ENCODE results near the gene OSER1. TPM values are rescaled to one million over a fixed set of nuclear protein-coding genes. Genes with fewer than 3 reads are reported as not detected.

Gene OSER1
- total RNA-seq, 4 donors from 2014 or later, result 16.1 to 62.2 (median 25.0) TPM

DNA sequence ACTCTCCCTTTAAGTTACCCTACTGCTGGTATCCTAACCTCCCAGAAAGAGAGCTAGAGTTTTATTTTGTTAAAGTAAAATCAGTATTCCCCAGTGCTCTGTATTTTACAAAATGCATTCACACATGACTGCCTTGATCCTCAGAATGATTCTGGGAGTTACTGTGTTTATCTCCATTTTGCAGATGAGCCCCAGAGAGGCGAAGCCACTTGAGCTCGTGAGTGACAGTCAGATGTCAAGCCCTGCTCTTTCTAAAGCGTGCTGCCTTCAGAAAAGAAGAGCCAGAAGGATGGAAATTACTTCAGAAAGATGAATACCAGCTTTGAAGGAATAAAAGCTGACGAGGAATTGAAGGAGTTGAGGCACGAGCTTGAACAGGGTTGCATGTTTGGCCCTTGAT lies 14.1 kb upstream of the OSER1 start:
- no peak overlapping the region for H3K27ac ChIP-seq
- 80 to 84% methylated on average over 5 of the region's 5 CpGs for WGBS, 2 donors
- intact Hi-C loops (cut with DNase I), result no loop called here

DNA sequence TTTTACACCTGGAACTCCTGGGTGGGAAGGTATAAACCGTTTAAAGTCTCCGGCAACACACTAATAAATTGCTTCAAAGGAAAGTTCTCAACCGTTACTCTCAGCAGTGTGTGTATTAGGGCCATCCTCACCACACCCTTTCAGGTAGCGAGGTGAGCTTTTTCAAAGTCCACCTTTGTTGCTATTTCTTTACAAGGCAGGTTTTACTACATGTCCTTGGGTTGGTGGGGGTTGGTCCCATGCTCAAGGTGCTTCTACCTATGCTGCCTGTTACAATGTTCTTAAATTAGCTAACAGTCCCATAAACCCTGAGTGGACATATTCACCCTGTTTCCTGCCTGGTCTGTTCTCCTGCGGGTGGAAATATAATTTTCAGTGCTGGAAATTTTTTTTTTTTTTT lies 13.2 kb upstream of the OSER1 start:
- no peaks in the 10 kb centered on the region for H3K27me3 ChIP-seq
- H3K4me1 ChIP-seq, result no peaks in the 10 kb centered on the region
- DNase-seq, result no peak
- 79 to 81% methylated on average over 5 of the region's 5 CpGs for WGBS, 2 donors
- no peak overlapping the region for H3K4me3 ChIP-seq
- intact Hi-C loops (cut with DNase I), result no loop called here
- H3K9me3 ChIP-seq, result no peaks in the 10 kb centered on the region
- no peak overlapping the region for H3K27ac ChIP-seq
- TF ChIP-seq, protein P1, sequence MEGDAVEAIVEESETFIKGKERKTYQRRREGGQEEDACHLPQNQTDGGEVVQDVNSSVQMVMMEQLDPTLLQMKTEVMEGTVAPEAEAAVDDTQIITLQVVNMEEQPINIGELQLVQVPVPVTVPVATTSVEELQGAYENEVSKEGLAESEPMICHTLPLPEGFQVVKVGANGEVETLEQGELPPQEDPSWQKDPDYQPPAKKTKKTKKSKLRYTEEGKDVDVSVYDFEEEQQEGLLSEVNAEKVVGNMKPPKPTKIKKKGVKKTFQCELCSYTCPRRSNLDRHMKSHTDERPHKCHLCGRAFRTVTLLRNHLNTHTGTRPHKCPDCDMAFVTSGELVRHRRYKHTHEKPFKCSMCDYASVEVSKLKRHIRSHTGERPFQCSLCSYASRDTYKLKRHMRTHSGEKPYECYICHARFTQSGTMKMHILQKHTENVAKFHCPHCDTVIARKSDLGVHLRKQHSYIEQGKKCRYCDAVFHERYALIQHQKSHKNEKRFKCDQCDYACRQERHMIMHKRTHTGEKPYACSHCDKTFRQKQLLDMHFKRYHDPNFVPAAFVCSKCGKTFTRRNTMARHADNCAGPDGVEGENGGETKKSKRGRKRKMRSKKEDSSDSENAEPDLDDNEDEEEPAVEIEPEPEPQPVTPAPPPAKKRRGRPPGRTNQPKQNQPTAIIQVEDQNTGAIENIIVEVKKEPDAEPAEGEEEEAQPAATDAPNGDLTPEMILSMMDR (IDR thresholded peaks at IDR 0.05), result no peak
- no peak for TF ChIP-seq POLR2A (IDR thresholded peaks at IDR 0.05)
- H3K36me3 ChIP-seq, result no peaks in the 10 kb centered on the region

More for the DNA sequence above, 14.1 kb upstream of the OSER1 start:
- TF ChIP-seq, protein P1 (IDR thresholded peaks at IDR 0.05), result no peak
- TF ChIP-seq POLR2A (IDR thresholded peaks at IDR 0.05), result no peak
- DNase-seq, result no peak
- Histone ChIP-seq H3K36me3 (no peaks in the 10 kb centered on the region), H3K4me3 (no peak overlapping the region), H3K27me3 (no peaks in the 10 kb centered on the region), H3K9me3 (no peaks in the 10 kb centered on the region), H3K4me1 (no peaks in the 10 kb centered on the region)

- Histone ChIP-seq H3K27ac (no peak overlapping the region), H3K9me3 (no peaks in the 10 kb centered on the region), H3K36me3 (no peaks in the 10 kb centered on the region), H3K4me1 (peaks cover 0 to 2% (median 0%) of the 10 kb centered on the region in 3 donors), H3K27me3 (no peaks in the 10 kb centered on the region), H3K4me3 (no peak overlapping the region)
- no peak for DNase-seq
- WGBS, 2 donors, result 54 to 63% methylated on average over 6 to 7 of the region's 7 CpGs
- intact Hi-C loops (cut with DNase I), result no loop called here
- TF ChIP-seq, protein P1 (IDR thresholded peaks at IDR 0.05), result no peak
Observed at GRCh38 chr20:44222633-44223368, 12.2 kb upstream of the OSER1 start.

GRCh38 chr20:44222027-44222426 lies 11.5 kb upstream of the OSER1 start:
- intact Hi-C loops (cut with DNase I), result no loop called here
- 96 to 100% methylated on average over 2 to 5 of the region's 5 CpGs for WGBS, 2 donors
- Histone ChIP-seq H3K27ac (no peak overlapping the region), H3K4me1 (peaks cover 0 to 10% (median 0%) of the 10 kb centered on the region in 3 donors), H3K9me3 (no peaks in the 10 kb centered on the region), H3K27me3 (no peaks in the 10 kb centered on the region), H3K4me3 (no peak overlapping the region), H3K36me3 (no peaks in the 10 kb centered on the region)
- TF ChIP-seq POLR2A (IDR thresholded peaks at IDR 0.05), result no peak
- TF ChIP-seq, protein P1 (IDR thresholded peaks at IDR 0.05), result no peak
- no peak for DNase-seq

DNA sequence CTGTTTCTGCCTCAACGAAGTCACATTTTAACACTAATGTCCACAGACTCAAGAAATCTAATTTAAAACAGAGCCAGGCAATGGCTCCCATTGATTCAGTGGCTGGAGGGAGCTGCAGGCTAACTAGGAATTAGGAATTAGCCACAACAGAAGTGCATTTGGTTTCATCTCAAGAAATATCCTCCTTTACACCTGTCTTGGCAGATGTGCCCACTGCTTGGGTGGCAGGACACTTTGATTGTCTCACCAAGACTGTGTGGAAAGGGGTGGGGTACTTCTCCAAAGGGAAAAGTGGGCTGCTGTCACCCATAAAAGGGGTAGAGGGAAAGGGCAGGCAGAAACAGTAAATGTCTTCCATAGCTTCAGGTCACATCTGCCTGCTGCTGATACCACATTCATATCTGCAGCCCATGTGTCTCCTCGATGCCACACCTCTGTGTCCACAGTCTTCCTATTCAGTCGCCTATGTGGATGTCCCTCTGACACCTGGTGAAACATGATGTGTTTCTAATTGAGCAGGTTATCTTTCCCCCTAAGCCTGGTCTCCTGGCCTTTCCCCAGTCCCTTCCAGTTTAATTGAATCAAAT lies 10.9 kb upstream of the OSER1 start:
- DNase-seq, result no peak
- H3K9me3 ChIP-seq, result no peaks in the 10 kb centered on the region
- intact Hi-C loops (cut with DNase I), result no loop called here
- H3K4me3 ChIP-seq, result no peak overlapping the region
- no peak overlapping the region for H3K27ac ChIP-seq
- H3K4me1 ChIP-seq, result peaks cover 0 to 10% (median 0%) of the 10 kb centered on the region in 3 donors
- no peaks in the 10 kb centered on the region for H3K36me3 ChIP-seq
- TF ChIP-seq, protein P1 (IDR thresholded peaks at IDR 0.05), result no peak
- TF ChIP-seq POLR2A (IDR thresholded peaks at IDR 0.05), result no peak
- H3K27me3 ChIP-seq, result no peaks in the 10 kb centered on the region
- 72 to 88% methylated on average over 3 of the region's 3 CpGs for WGBS, 2 donors
